HepG2 (cell line): ENCODE results near the gene HCK. TPM values are rescaled to one million over a fixed set of nuclear protein-coding genes. Genes with fewer than 3 reads are reported as not detected.
A peak's percentile ranks its signal among the peaks of the same experiment; 100 is the strongest.

ENCODE experiments used
- CENPX ChIP-seq: sonication (generic); formaldehyde crosslinking; IDR thresholded peaks from 2 replicates; pipeline ENCODE4 v1.9.0; 2021; ENCODE audit warnings: mild to moderate bottlenecking, missing genetic modification reagents, moderate library complexity
- SMAD3 ChIP-seq: sonication (generic); formaldehyde crosslinking; IDR thresholded peaks from 2 replicates; pipeline ENCODE4 v1.4.0; 2020; ENCODE audit warnings: missing genetic modification reagents
- ZFP36 ChIP-seq: fragments of 150-350 bp; IDR thresholded peaks from 2 replicates; pipeline ENCODE4 v1.6.1; 2018; ENCODE audit warnings: borderline replicate concordance, low read length, low read depth; ENCODE audit not compliant: partially characterized antibody
- ZNF256 ChIP-seq: sonication (generic); formaldehyde crosslinking; conservative IDR thresholded peaks from 2 replicates; pipeline ENCODE4 v1.4.0; 2020; ENCODE audit warnings: missing genetic modification reagents
- ZNF558 ChIP-seq: sonication (generic); formaldehyde crosslinking; IDR thresholded peaks from 2 replicates; pipeline ENCODE4 v1.9.0; 2022; ENCODE audit warnings: mild to moderate bottlenecking, missing genetic modification reagents, borderline replicate concordance
- ZNF562 ChIP-seq: sonication (generic); formaldehyde crosslinking; IDR thresholded peaks from 2 replicates; pipeline ENCODE4 v1.8.0; 2022; ENCODE audit warnings: missing genetic modification reagents, borderline replicate concordance
- polyA plus RNA-seq, 8 experiments: library from polyadenylated mRNA; depleted of rRNA in 3 of 8; stranded (reverse) in 7 of 8; unstranded in 1 of 8; fragments of >200 nt; fragmentation: Illumina TruSeq in 4 of 8; extraction: Trizol in 4 of 8; gene quantifications; 2 replicates each; pipeline versions ENCODE4 v1.2.1 to v1.2.3, GENCODE V29; 2011 to 2016; ENCODE audit warnings: low read depth in 4 of 8, missing spikeins in 1 of 8, mixed read lengths in 1 of 8; ENCODE audit not compliant: insufficient read depth in 1 of 8
- total RNA-seq, 5 experiments: library from RNA; depleted of rRNA; stranded (reverse); fragments of >200 nt; fragmentation: Illumina TruSeq; extraction: Trizol; gene quantifications; 2 replicates each; pipeline ENCODE4 v1.2.3, GENCODE V29; 2016; ENCODE audit warnings: low read depth in 1 of 5
- TF ChIP-seq, protein P1 (sequence below), 2 experiments: fragments of 450-650 bp in 1 of 2; sonication (generic) in 1 of 2; formaldehyde crosslinking in 1 of 2; IDR thresholded peaks; 2 replicates each; pipeline versions ENCODE4 v1.6.1 to v1.8.0; 2016 to 2022; ENCODE audit warnings: antibody characterized with exemption in 1 of 2, mild to moderate bottlenecking in 1 of 2, missing genetic modification reagents in 1 of 2

Gene HCK
- total and polyA plus RNA-seq, 2 of the 13 experiments (the other 11 are each of a cell fraction or from before 2014, with no cell fraction given), result 0.04 TPM; not detected in 1

DNA sequence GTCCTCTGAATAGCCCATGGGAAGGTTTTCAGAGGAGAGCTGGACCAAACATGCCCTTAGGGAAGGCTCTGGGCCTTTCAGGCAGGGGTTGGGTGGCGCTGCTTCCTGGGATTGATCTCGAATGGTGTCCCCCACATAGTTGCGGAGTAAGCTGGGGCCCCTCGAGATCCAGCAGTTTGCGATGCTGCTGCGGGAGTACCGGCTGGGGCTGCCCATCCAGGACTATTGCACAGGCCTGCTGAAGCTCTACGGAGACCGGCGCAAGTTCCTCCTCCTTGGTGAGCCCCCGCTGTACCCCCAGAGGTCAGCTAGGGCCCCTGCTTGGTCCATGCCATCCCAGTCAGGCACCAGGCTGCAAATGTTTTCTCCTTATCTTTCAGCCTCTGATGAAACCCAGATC is 22.5 kb upstream of the HCK start (continued):
- TF ChIP-seq, protein P1, sequence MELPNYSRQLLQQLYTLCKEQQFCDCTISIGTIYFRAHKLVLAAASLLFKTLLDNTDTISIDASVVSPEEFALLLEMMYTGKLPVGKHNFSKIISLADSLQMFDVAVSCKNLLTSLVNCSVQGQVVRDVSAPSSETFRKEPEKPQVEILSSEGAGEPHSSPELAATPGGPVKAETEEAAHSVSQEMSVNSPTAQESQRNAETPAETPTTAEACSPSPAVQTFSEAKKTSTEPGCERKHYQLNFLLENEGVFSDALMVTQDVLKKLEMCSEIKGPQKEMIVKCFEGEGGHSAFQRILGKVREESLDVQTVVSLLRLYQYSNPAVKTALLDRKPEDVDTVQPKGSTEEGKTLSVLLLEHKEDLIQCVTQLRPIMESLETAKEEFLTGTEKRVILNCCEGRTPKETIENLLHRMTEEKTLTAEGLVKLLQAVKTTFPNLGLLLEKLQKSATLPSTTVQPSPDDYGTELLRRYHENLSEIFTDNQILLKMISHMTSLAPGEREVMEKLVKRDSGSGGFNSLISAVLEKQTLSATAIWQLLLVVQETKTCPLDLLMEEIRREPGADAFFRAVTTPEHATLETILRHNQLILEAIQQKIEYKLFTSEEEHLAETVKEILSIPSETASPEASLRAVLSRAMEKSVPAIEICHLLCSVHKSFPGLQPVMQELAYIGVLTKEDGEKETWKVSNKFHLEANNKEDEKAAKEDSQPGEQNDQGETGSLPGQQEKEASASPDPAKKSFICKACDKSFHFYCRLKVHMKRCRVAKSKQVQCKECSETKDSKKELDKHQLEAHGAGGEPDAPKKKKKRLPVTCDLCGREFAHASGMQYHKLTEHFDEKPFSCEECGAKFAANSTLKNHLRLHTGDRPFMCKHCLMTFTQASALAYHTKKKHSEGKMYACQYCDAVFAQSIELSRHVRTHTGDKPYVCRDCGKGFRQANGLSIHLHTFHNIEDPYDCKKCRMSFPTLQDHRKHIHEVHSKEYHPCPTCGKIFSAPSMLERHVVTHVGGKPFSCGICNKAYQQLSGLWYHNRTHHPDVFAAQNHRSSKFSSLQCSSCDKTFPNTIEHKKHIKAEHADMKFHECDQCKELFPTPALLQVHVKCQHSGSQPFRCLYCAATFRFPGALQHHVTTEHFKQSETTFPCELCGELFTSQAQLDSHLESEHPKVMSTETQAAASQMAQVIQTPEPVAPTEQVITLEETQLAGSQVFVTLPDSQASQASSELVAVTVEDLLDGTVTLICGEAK (IDR thresholded peaks at IDR 0.05), result no peak
- TF ChIP-seq, protein P1 (CRISPR knock-in tag; IDR thresholded peaks at IDR 0.05), result 0 out of 2 replicates have a peak, but pooled peaks have one; percentile 3
- no peak for TF ChIP-seq SMAD3
- no peak for TF ChIP-seq ZFP36
- no peak for TF ChIP-seq ZNF562 (CRISPR knock-in tag)
- no peak for TF ChIP-seq ZNF558 (CRISPR knock-in tag)
- 0 out of 2 replicates have a peak, but pooled peaks have one; percentile 8 for TF ChIP-seq ZNF256
- TF ChIP-seq CENPX (CRISPR knock-in tag), result no peak
- TF ChIP-seq, all 625 proteins: peak for 4
